GM23248 (cell line): Measurements from ENCODE around the gene STAP1. TPM values are rescaled to one million over a fixed set of nuclear protein-coding genes. Genes with fewer than 3 reads are reported as not detected.

Experiments
- DNase-seq: peaks from one replicate; pipeline ENCODE4 v3.0.0-alpha.2; 2015
- H2AFZ ChIP-seq: fragments of 200-600 bp; sonication (generic); 2 replicates; pipeline ENCODE4 v1.6.1; 2016; ENCODE audit warnings: antibody characterized with exemption
- H3F3A ChIP-seq: fragments of 200-600 bp; sonication (generic); 2 replicates; pipeline ENCODE4 v1.6.1; 2016; ENCODE audit warnings: mild to moderate bottlenecking, antibody characterized with exemption, mixed run types; ENCODE audit not compliant: insufficient read depth
- H3K27ac ChIP-seq: fragments of 200-600 bp; sonication (generic); 2 replicates; pipeline ENCODE4 v1.5.1; 2016; ENCODE audit warnings: mild to moderate bottlenecking
- H3K27me3 ChIP-seq: fragments of 200-600 bp; sonication (generic); replicated peaks from 2 replicates; pipeline ENCODE4 v1.6.1; 2016; ENCODE audit warnings: mild to moderate bottlenecking; ENCODE audit not compliant: insufficient read depth
- H3K36me3 ChIP-seq: fragments of 200-600 bp; sonication (generic); 2 replicates; pipeline ENCODE4 v1.6.1; 2016; ENCODE audit warnings: low read depth, mild to moderate bottlenecking
- H3K4me1 ChIP-seq: fragments of 200-600 bp; sonication (generic); 2 replicates; pipeline ENCODE4 v1.6.1; 2016; ENCODE audit warnings: mild to moderate bottlenecking; ENCODE audit not compliant: insufficient read depth
- H3K4me2 ChIP-seq: fragments of 200-600 bp; sonication (generic); one replicate; pipeline ENCODE4 v1.6.1; 2016; ENCODE audit warnings: mild to moderate bottlenecking; ENCODE audit not compliant: unreplicated experiment
- H3K4me3 ChIP-seq: fragments of 200-600 bp; sonication (generic); 2 replicates; pipeline ENCODE4 v1.5.1; 2016; ENCODE audit warnings: mild to moderate bottlenecking
- H3K79me2 ChIP-seq: fragments of 200-600 bp; sonication (generic); 2 replicates; pipeline ENCODE4 v1.6.1; 2016; ENCODE audit warnings: mild to moderate bottlenecking; ENCODE audit not compliant: insufficient read depth
- H3K9ac ChIP-seq: fragments of 200-600 bp; sonication (generic); 2 replicates; pipeline ENCODE4 v1.6.1; 2016; ENCODE audit warnings: mild to moderate bottlenecking
- H3K9me2 ChIP-seq: fragments of 200-600 bp; sonication (generic); 2 replicates; pipeline ENCODE4 v1.6.1; 2016; ENCODE audit warnings: mixed run types, mild to moderate bottlenecking, moderate library complexity; ENCODE audit not compliant: insufficient read depth
- H3K9me3 ChIP-seq: fragments of 200-600 bp; sonication (generic); one replicate; pipeline ENCODE4 v1.6.1; 2017; ENCODE audit warnings: low read depth
- H4K20me1 ChIP-seq: fragments of 200-600 bp; sonication (generic); 2 replicates; pipeline ENCODE4 v1.6.0; 2016; ENCODE audit not compliant: insufficient read depth
- EZH2 ChIP-seq: fragments of 200-600 bp; sonication (generic); IDR thresholded peaks from 2 replicates; pipeline ENCODE4 v1.6.1; 2018; ENCODE audit warnings: antibody characterized with exemption, mild to moderate bottlenecking; ENCODE audit not compliant: insufficient read depth, poor library complexity, severe bottlenecking
- EZH2phosphoT487 ChIP-seq: fragments of 200-600 bp; sonication (generic); IDR thresholded peaks from 2 replicates; pipeline ENCODE4 v1.6.1; 2018; ENCODE audit warnings: antibody characterized with exemption, moderate library complexity, mild to moderate bottlenecking, low read depth; ENCODE audit not compliant: insufficient read depth
- WGBS, 2 experiments: methylation state at CpG; one replicate each; pipeline ENCODE4 v1.1.6; 2015 to 2017; ENCODE audit warnings: low lambda C conversion rate in 2 of 2, low coverage in 1 of 2; ENCODE audit errors: missing lambda C conversion rate in 2 of 2; 5-methylcytosine and 5-hydroxymethylcytosine counted together
- in situ Hi-C: fragments of 300-500 bp; cut with MboI; formaldehyde crosslinking; loops from 2 replicates; pipeline ENCODE4 v1.15.0; 2020
- polyA plus RNA-seq: library from polyadenylated mRNA; unstranded; fragments of >200 nt; fragmentation: Nextera tagmentation; extraction: Ambion mirVana; gene quantifications from 2 replicates; pipeline ENCODE4 v1.2.1, GENCODE V29; 2016
- total RNA-seq: library from RNA; depleted of rRNA; stranded (reverse); fragments of >200 nt; shearing (Covaris generic); gene quantifications from 2 replicates; pipeline ENCODE4 v1.2.3, GENCODE V29; 2014; rRNA removed

Gene STAP1
- total RNA-seq, result not detected in 2 replicates
- not detected in 2 replicates for polyA plus RNA-seq

DNA sequence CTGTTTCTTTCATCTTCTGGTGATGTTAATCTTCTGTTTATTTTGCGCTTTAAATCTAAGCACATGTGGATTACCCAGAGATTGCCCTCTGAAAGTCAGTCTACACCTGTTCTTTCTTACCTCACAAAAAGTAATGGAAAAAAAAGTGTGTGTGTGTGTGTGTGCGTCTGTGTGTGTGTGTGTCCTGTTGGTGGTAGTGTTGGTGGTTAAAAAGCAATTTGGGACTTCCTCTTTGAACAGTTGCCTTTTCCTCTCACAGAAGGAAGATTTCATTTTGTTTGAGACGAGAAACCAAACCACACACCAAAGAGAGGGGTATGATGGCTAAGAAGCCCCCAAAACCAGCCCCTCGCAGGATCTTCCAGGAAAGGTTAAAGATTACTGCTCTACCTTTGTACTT, at the start of gene STAP1:
Gene STAP1, plus strand, starts transcription at position 235 of the 400 bp plus-strand sequence. Its CDS starts 83 bp downstream, at position 318.
- DNase-seq, result no peak
- Histone ChIP-seq H3K27me3 (no peaks in the 10 kb centered on the region), H3K36me3 (no peaks in the 10 kb centered on the region), H3K27ac (no peak within 1 kb of the TSS), H3K4me3 (no peak within 1 kb of the TSS), H3F3A (no peaks in the 10 kb centered on the region), H2AFZ (no peak within 1 kb of the TSS), H4K20me1 (no peaks in the 10 kb centered on the region), H3K4me2 (no peak within 1 kb of the TSS), H3K9me3 (no peaks in the 10 kb centered on the region), H3K9me2 (no peaks in the 10 kb centered on the region), H3K9ac (no peak within 1 kb of the TSS), H3K79me2 (no peaks in the 10 kb centered on the region), H3K4me1 (no peaks in the 10 kb centered on the region)
- TF ChIP-seq EZH2phosphoT487, result no peak
- no peak for TF ChIP-seq EZH2
- in situ Hi-C loops, result no loop called here
- 33% methylated on average over 4 of the region's 4 CpGs for WGBS, 2 experiments

DNA sequence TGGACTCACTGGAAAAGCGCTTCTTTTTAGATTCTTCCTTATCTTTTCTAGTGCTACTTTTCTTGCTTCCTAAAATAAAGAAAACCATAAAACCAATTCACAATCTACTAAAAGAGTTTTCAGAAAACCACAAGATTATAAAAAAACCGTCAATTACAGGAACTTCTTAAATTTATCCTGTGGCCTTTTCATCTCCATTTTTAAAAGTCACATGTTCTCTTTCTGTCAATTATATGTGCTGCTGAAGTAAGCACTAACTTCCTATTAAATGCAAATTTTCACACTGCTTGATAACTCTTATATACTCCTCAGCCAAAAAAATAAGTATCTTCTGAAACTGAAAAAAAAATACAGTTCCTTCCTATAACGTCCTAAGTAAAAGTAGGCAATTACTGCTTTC, 46.0 kb upstream of the STAP1 start:
- Histone ChIP-seq H3K4me3 (no peak overlapping the region), H3K4me2 (no peak overlapping the region), H3K4me1 (no peaks in the 10 kb centered on the region), H3K9me3 (no peaks in the 10 kb centered on the region), H3K9me2 (no peaks in the 10 kb centered on the region), H3K79me2 (0 out of 2 replicates have a peak, but pooled peaks cover 24% of the 10 kb centered on the region), H3K27ac (no peak overlapping the region), H3K9ac (no peak overlapping the region), H3K36me3 (peaks cover 48% of the 10 kb centered on the region), H3F3A (no peaks in the 10 kb centered on the region), H2AFZ (no peak overlapping the region), H3K27me3 (no peaks in the 10 kb centered on the region), H4K20me1 (no peaks in the 10 kb centered on the region)
- 94 to 98% methylated on average over 3 of the region's 3 CpGs for WGBS, 2 experiments
- no peak for DNase-seq
- no peak for TF ChIP-seq EZH2
- no peak for TF ChIP-seq EZH2phosphoT487
- in situ Hi-C loops, result no loop called here

GRCh38 chr4:67520141-67520540, 38.4 kb upstream of the STAP1 start:
- peaks cover 15% of the 10 kb centered on the region; the same call in 1 of the 2 replicates for H3K36me3 ChIP-seq
- no peaks in the 10 kb centered on the region for H3F3A ChIP-seq
- no peak overlapping the region for H3K4me3 ChIP-seq
- H4K20me1 ChIP-seq, result no peaks in the 10 kb centered on the region
- no peak overlapping the region for H3K27ac ChIP-seq
- WGBS, 2 experiments, result 96% methylated on average over 5 of the region's 5 CpGs
- no peak overlapping the region for H2AFZ ChIP-seq
- no peaks in the 10 kb centered on the region for H3K4me1 ChIP-seq
- H3K9me3 ChIP-seq, result no peaks in the 10 kb centered on the region
- no peaks in the 10 kb centered on the region for H3K27me3 ChIP-seq
- in situ Hi-C loops, result no loop called here
- H3K9ac ChIP-seq, result no peak overlapping the region
- H3K79me2 ChIP-seq, result peaks cover 77% of the 10 kb centered on the region
- H3K9me2 ChIP-seq, result no peaks in the 10 kb centered on the region
- TF ChIP-seq EZH2phosphoT487 (no peak), EZH2 (no peak)
- no peak overlapping the region for H3K4me2 ChIP-seq
- DNase-seq, result no peak

DNA sequence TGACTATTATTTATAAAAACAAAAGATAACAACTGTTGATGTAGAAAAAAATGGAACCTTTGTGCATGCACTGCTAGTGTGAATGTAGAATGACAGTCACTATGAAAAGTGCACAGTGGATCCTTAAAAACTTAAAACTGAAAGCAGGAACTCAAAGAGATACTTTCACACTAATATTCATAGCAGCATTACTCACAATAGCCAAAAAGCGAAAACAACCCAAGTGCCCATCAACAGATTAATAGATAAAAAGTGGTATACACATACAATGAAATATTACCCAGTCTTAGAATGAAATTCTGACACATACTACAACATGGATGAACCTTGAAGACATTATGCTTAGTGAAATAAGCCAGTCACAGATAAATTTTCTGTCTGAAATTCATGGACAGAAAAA, 37.0 kb upstream of the STAP1 start:
- Histone ChIP-seq H3K27ac (no peak overlapping the region), H3K4me1 (no peaks in the 10 kb centered on the region), H3K9ac (no peak overlapping the region), H3K4me3 (no peak overlapping the region), H3K9me3 (no peaks in the 10 kb centered on the region), H4K20me1 (peaks cover 4% of the 10 kb centered on the region; the same call in 1 of the 2 replicates), H3K9me2 (no peaks in the 10 kb centered on the region), H3K36me3 (peaks cover 12% of the 10 kb centered on the region; the same call in 1 of the 2 replicates), H3K27me3 (no peaks in the 10 kb centered on the region), H2AFZ (no peak overlapping the region), H3K4me2 (no peak overlapping the region), H3F3A (no peaks in the 10 kb centered on the region), H3K79me2 (peaks cover 85% of the 10 kb centered on the region)
- in situ Hi-C loops, result no loop called here
- no peak for DNase-seq
- WGBS, 2 experiments, result 100% methylated on average over 1 of the region's 1 CpG
- TF ChIP-seq EZH2 (no peak), EZH2phosphoT487 (no peak)
